B cell (primary cell): ENCODE measurements around the gene GLP2R. TPM values are rescaled to one million over a fixed set of nuclear protein-coding genes. Genes with fewer than 3 reads are reported as not detected.

Experiments
- ATAC-seq: fragments of 200-7000 bp; cut with Tn5 transposase; one replicate; pipeline ENCODE4 v1.10.0; 2021; ENCODE audit warnings: low read depth, mild to moderate bottlenecking, moderate number of reproducible peaks, moderate library complexity
- CTCF ChIA-PET: fragments of 350-600 bp; sonication (Branson Sonifier 250); formaldehyde crosslinking; loops from one replicate; lab custom pipeline; 2021; ENCODE audit warnings: antibody characterized with exemption, inconsistent platforms; lab: Charles Lee
- POLR2A ChIA-PET: fragments of 350-600 bp; sonication (Branson Sonifier 250); formaldehyde crosslinking; loops from one replicate; lab custom pipeline; 2021; ENCODE audit warnings: antibody characterized with exemption; lab: Charles Lee
- DNase-seq: peaks from one replicate; pipeline ENCODE4 v3.0.0; 2013
- H2AFZ ChIP-seq: 2 replicates; pipeline ENCODE4 v1.6.1; 2012; ENCODE audit warnings: mild to moderate bottlenecking, low read depth, low read length; ENCODE audit not compliant: insufficient read depth, poor library complexity, severe bottlenecking
- H3K27ac ChIP-seq, 2 donors: 1 replicate in 1 of 2; 2 replicates in 1 of 2; pipeline ENCODE4 v1.5.1; 2012 to 2013; ENCODE audit warnings: low read length in 2 of 2, mild to moderate bottlenecking in 2 of 2, moderate library complexity in 1 of 2
- H3K27me3 ChIP-seq, 4 experiments: fragments of 200-600 bp in 1 of 4; sonication (generic) in 1 of 4; replicated peaks in 1 of 4; 1 replicate in 2 of 4; 2 replicates in 2 of 4; pipeline versions ENCODE4 v1.6.1 to v1.7.0; 2013 to 2016; ENCODE audit warnings: low read length in 3 of 4, mild to moderate bottlenecking in 2 of 4, mixed read lengths in 1 of 4, moderate library complexity in 1 of 4; ENCODE audit not compliant: insufficient read depth in 4 of 4, control insufficient read depth in 3 of 4; ENCODE audit errors: control extremely low read depth in 1 of 4
- H3K36me3 ChIP-seq, 2 experiments: replicated peaks in 1 of 2; 1 replicate in 1 of 2; 2 replicates in 1 of 2; pipeline versions ENCODE4 v1.6.1 to v1.7.1; 2013; ENCODE audit warnings: low read length in 1 of 2; ENCODE audit not compliant: insufficient read depth in 2 of 2, control insufficient read depth in 1 of 2; ENCODE audit errors: control extremely low read depth in 1 of 2, extremely low read depth in 1 of 2
- H3K4me1 ChIP-seq, 2 donors: fragments of 200-600 bp in 1 of 2; sonication (generic) in 1 of 2; 1 replicate in 1 of 2; 2 replicates in 1 of 2; pipeline versions ENCODE4 v1.5.1 to v1.6.1; 2013 to 2017; ENCODE audit warnings: low read length in 2 of 2; ENCODE audit not compliant: control insufficient read depth in 2 of 2, insufficient read depth in 2 of 2
- H3K4me2 ChIP-seq: replicated peaks from 2 replicates; pipeline ENCODE3; 2012; ENCODE audit warnings: mild to moderate bottlenecking, low read depth, low read length; ENCODE audit not compliant: poor library complexity, severe bottlenecking
- H3K4me3 ChIP-seq, 5 experiments: fragments of 200-600 bp in 1 of 5; sonication (generic) in 1 of 5; 1 replicate in 3 of 5; 2 replicates in 2 of 5; pipeline versions ENCODE4 v1.5.1 to v1.7.0; 2011 to 2016; ENCODE audit warnings: low read length in 4 of 5, mild to moderate bottlenecking in 4 of 5, low read depth in 2 of 5, control low read depth in 1 of 5, moderate library complexity in 1 of 5; ENCODE audit not compliant: insufficient read depth in 1 of 5; ENCODE audit errors: control extremely low read depth in 1 of 5, extremely low read depth in 1 of 5
- H3K79me2 ChIP-seq: fragments of 200-600 bp; sonication (generic); one replicate; pipeline ENCODE4 v1.6.0; 2016; ENCODE audit warnings: low read length; ENCODE audit not compliant: control insufficient read depth, insufficient read depth
- H3K9ac ChIP-seq: fragments of 200-600 bp; sonication (generic); 2 replicates; pipeline ENCODE4 v1.6.1; 2017; ENCODE audit warnings: mild to moderate bottlenecking, low read length, moderate library complexity
- H3K9me3 ChIP-seq, 3 donors: one replicate each; pipeline versions ENCODE4 v1.6.1 to v1.7.1; 2013; ENCODE audit warnings: low read length in 2 of 3; ENCODE audit not compliant: control insufficient read depth in 2 of 3, insufficient read depth in 1 of 3; ENCODE audit errors: control extremely low read depth in 1 of 3
- H4K20me1 ChIP-seq: 2 replicates; pipeline ENCODE4 v1.6.0; 2012; ENCODE audit warnings: mild to moderate bottlenecking, low read length; ENCODE audit not compliant: insufficient read depth, control insufficient read depth, poor library complexity, severe bottlenecking
- H3K27ac Mint-ChIP-seq: one replicate; pipeline ENCODE4 v1.8.0; 2021; ENCODE audit warnings: mixed read lengths
- H3K27me3 Mint-ChIP-seq: one replicate; pipeline ENCODE4 v1.8.0; 2021; ENCODE audit warnings: mixed read lengths
- H3K4me1 Mint-ChIP-seq: one replicate; pipeline ENCODE4 v1.8.0; 2021; ENCODE audit warnings: mixed read lengths
- H3K4me3 Mint-ChIP-seq: one replicate; pipeline ENCODE4 v1.8.0; 2021; ENCODE audit warnings: mixed read lengths
- H3K9me3 Mint-ChIP-seq: one replicate; pipeline ENCODE4 v1.8.0; 2022; ENCODE audit warnings: mixed read lengths; ENCODE audit not compliant: insufficient read depth
- CTCF ChIP-seq: fragments of 200-600 bp; IDR thresholded peaks from one replicate; pipeline ENCODE4 v1.8.0; 2022; ENCODE audit warnings: antibody characterized with exemption, mild to moderate bottlenecking
- EZH2 ChIP-seq: IDR thresholded peaks from 2 replicates; pipeline ENCODE4 v1.6.1; 2012; ENCODE audit warnings: borderline replicate concordance, low read depth, mild to moderate bottlenecking, moderate library complexity, low read length; ENCODE audit not compliant: insufficient read depth, poor library complexity, severe bottlenecking
- WGBS: methylation state at CpG from one replicate; pipeline ENCODE4 v1.1.5; 2013; ENCODE audit warnings: missing lambda C conversion rate; ENCODE audit not compliant: insufficient coverage; 5-methylcytosine and 5-hydroxymethylcytosine counted together
- intact Hi-C: fragments of 100-400 bp; cut with micrococcal nuclease; formaldehyde crosslinking; loops from one replicate; pipeline ENCODE4 v1.10.0; 2022
- polyA minus RNA-seq: library from RNA; depleted of rRNA, polyadenylated mRNA; stranded (reverse); fragments of >200 nt; gene quantifications from 2 replicates; pipeline ENCODE4 v1.2.3, GENCODE V29; 2012
- polyA plus RNA-seq: library from polyadenylated mRNA; depleted of rRNA; stranded (reverse); fragments of >200 nt; gene quantifications from 2 replicates; pipeline ENCODE4 v1.2.3, GENCODE V29; 2012
- total RNA-seq, 2 donors: library from RNA; stranded (reverse); fragments of 120-200 nt in 1 of 2; gene quantifications; 1 replicate in 1 of 2; 2 replicates in 1 of 2; pipeline versions ENCODE4 v1.2.3 to v1.2.4, GENCODE V29; 2013 to 2022

GLP2R gene
- not detected in 2 replicates for total RNA-seq
- not detected for total RNA-seq (2013)
- polyA plus RNA-seq, result not detected in 2 replicates
- not detected in 2 replicates for polyA minus RNA-seq

GRCh38 chr17:9825641-9826150 is at the start of gene GLP2R:
GLP2R (plus strand) TSS chr17:9825924; CDS start chr17:9826064, 140 bp downstream.
- H3K4me1 ChIP-seq, result no peaks in the 10 kb centered on the region
- H3K4me3 Mint-ChIP-seq, result no peak within 1 kb of the TSS
- no peak within 1 kb of the TSS for H3K4me3 ChIP-seq
- ATAC-seq, result no peak
- WGBS, result 67% methylated on average over 19 of the region's 21 CpGs
- no peak within 1 kb of the TSS for H3K9ac ChIP-seq
- no peaks in the 10 kb centered on the region for H3K79me2 ChIP-seq
- peaks cover 0 to 9% (median 0%) of the 10 kb centered on the region in 3 donors for H3K9me3 ChIP-seq
- CTCF ChIA-PET, result no interaction called here
- H3K27me3 Mint-ChIP-seq, result peaks cover 16% of the 10 kb centered on the region
- no peak for DNase-seq
- no peaks in the 10 kb centered on the region for H4K20me1 ChIP-seq
- no peak within 1 kb of the TSS for H3K4me2 ChIP-seq
- no peaks in the 10 kb centered on the region for H3K9me3 Mint-ChIP-seq
- intact Hi-C loops, result no loop called here
- no peaks in the 10 kb centered on the region for H3K4me1 Mint-ChIP-seq
- no peak within 1 kb of the TSS for H3K27ac ChIP-seq
- peaks cover 0 to 2% (median 0%) of the 10 kb centered on the region in 4 experiments for H3K27me3 ChIP-seq
- POLR2A ChIA-PET, result no interaction called here
- no peak within 1 kb of the TSS for H2AFZ ChIP-seq
- no peak for TF ChIP-seq EZH2
- TF ChIP-seq CTCF, result no peak
- no peak within 1 kb of the TSS for H3K27ac Mint-ChIP-seq
- no peaks in the 10 kb centered on the region for H3K36me3 ChIP-seq

- H3K4me3 Mint-ChIP-seq, result no peak overlapping the region
- no peaks in the 10 kb centered on the region for H3K36me3 ChIP-seq
- ChIA-PET CTCF (no interaction called here), POLR2A (no interaction called here)
- no peak overlapping the region for H3K4me3 ChIP-seq
- H3K27me3 ChIP-seq, result peaks cover 0 to 4% (median 2%) of the 10 kb centered on the region in 4 experiments
- no peak overlapping the region for H3K4me2 ChIP-seq
- H3K79me2 ChIP-seq, result no peaks in the 10 kb centered on the region
- H3K9me3 ChIP-seq, result no peaks in the 10 kb centered on the region
- WGBS, result 99% methylated on average over 9 of the region's 9 CpGs
- no peak overlapping the region for H3K9ac ChIP-seq
- DNase-seq, result no peak
- no peaks in the 10 kb centered on the region for H3K9me3 Mint-ChIP-seq
- peaks cover 12% of the 10 kb centered on the region for H3K27me3 Mint-ChIP-seq
- no peak overlapping the region for H3K27ac ChIP-seq
- intact Hi-C loops, result no loop called here
- H4K20me1 ChIP-seq, result no peaks in the 10 kb centered on the region
- no peak for ATAC-seq
- TF ChIP-seq CTCF (no peak), EZH2 (no peak)
- H2AFZ ChIP-seq, result no peak overlapping the region
- no peaks in the 10 kb centered on the region for H3K4me1 ChIP-seq
- no peak overlapping the region for H3K27ac Mint-ChIP-seq
- no peaks in the 10 kb centered on the region for H3K4me1 Mint-ChIP-seq
Measured at GRCh38 chr17:9776911-9777310, 48.8 kb upstream of the GLP2R start.
